ENCODE results near the gene KIAA0319L.

DNA sequence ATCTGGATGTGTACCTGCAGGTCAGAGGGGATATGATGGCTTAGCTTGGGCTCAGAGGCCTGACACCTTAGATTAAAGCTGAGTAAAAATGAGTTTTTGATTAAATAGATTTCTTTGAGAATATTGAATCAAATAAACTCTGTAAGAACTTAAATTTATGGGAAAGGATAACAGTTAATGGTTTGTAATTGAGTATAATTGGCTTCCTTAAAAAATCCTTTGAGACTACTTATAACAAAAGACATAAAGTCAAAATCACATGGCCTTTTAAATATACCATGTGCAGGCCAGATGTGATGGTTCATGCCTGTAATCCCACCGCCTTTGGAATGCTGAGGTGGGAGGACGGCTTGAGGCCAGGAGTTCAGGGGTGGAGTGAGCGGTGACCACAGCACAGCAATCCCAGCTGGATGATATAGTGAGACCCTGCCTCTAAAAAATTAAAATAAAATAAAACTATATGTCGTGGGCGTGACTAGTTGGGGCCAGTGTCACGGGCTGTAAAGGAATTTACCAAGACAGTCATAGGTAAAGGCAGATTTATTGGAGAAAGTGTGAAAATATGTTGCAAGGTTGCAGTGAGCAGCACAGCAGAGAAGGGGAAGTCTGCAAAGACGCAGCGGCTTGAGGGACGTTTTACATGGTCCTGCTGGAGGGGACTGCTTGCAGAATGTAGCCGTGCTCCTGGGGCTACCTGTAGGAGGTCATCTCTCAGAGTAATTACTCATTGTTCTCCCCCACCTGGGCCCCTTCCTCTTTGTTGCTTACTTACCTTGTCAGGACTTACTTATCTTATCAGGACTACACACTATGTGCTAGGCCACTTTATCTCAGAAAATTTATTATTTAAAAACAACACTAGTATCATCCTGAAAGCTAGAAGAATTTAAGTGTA, 166.4 kb downstream of the KIAA0319L start:
- TF ChIP-seq, protein P1, sequence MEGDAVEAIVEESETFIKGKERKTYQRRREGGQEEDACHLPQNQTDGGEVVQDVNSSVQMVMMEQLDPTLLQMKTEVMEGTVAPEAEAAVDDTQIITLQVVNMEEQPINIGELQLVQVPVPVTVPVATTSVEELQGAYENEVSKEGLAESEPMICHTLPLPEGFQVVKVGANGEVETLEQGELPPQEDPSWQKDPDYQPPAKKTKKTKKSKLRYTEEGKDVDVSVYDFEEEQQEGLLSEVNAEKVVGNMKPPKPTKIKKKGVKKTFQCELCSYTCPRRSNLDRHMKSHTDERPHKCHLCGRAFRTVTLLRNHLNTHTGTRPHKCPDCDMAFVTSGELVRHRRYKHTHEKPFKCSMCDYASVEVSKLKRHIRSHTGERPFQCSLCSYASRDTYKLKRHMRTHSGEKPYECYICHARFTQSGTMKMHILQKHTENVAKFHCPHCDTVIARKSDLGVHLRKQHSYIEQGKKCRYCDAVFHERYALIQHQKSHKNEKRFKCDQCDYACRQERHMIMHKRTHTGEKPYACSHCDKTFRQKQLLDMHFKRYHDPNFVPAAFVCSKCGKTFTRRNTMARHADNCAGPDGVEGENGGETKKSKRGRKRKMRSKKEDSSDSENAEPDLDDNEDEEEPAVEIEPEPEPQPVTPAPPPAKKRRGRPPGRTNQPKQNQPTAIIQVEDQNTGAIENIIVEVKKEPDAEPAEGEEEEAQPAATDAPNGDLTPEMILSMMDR (IDR thresholded peaks at IDR 0.05; ENCODE audit: extremely low read depth in 1 of 2, insufficient read depth in 1 of 2, low read depth in 1 of 2, low read length in 2 of 2): no peak
- TF ChIP-seq EZH2 (IDR thresholded peaks at IDR 0.05; ENCODE audit: borderline replicate concordance, low read depth, low read length, severe bottlenecking) (no peak), POLR2A (IDR thresholded peaks at IDR 0.05; ENCODE audit: low read depth, low read length) (no peak), GATA2 (IDR thresholded peaks at IDR 0.05; ENCODE audit: insufficient read depth, insufficient read length, low read depth, low read length) (no peak), POLR2AphosphoS5 (IDR thresholded peaks at IDR 0.05; ENCODE audit: insufficient read depth, low read depth, low read length) (no peak), MYC (IDR thresholded peaks at IDR 0.05; ENCODE audit: low read depth, low read length) (no peak), JUN (IDR thresholded peaks at IDR 0.05; ENCODE audit: borderline replicate concordance, insufficient read depth, insufficient read length, low read depth) (no peak), FOS (IDR thresholded peaks at IDR 0.05; ENCODE audit: borderline replicate concordance, insufficient read depth, low read length) (no peak)
- TF ChIP-seq, protein P2, sequence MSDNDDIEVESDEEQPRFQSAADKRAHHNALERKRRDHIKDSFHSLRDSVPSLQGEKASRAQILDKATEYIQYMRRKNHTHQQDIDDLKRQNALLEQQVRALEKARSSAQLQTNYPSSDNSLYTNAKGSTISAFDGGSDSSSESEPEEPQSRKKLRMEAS (IDR thresholded peaks at IDR 0.05; ENCODE audit: insufficient read depth, insufficient read length): no peak
